Fibroblast of lung (primary cell): ENCODE results near the gene PAQR6. TPM values are rescaled to one million over a fixed set of nuclear protein-coding genes. Genes with fewer than 3 reads are reported as not detected.

Source experiments
- DNase-seq, 2 donors: peaks; one replicate each; pipeline versions ENCODE4 v3.0.0 to v3.0.0-alpha.2; 2010; ENCODE audit warnings: low read depth in 2 of 2
- H2AFZ ChIP-seq: 2 replicates; pipeline ENCODE4 v1.5.1; 2012; ENCODE audit warnings: low read length, control low read depth, inconsistent platforms
- H3K27ac ChIP-seq: 2 replicates; pipeline ENCODE4 v1.5.1; 2011; ENCODE audit warnings: low read length, control low read depth; ENCODE audit not compliant: insufficient read depth
- H3K27me3 ChIP-seq: 2 replicates; pipeline ENCODE4 v1.5.1; 2011; ENCODE audit warnings: mild to moderate bottlenecking, low read length; ENCODE audit not compliant: control insufficient read depth, insufficient read depth
- H3K36me3 ChIP-seq: 2 replicates; pipeline ENCODE4 v1.5.1; 2011; ENCODE audit warnings: low read length; ENCODE audit not compliant: control insufficient read depth, insufficient read depth
- H3K4me1 ChIP-seq: 2 replicates; pipeline ENCODE4 v1.5.1; 2011; ENCODE audit warnings: low read length; ENCODE audit not compliant: control insufficient read depth, insufficient read depth; ENCODE audit errors: extremely low read depth
- H3K4me2 ChIP-seq: 2 replicates; pipeline ENCODE4 v1.5.1; 2011; ENCODE audit warnings: low read length, control low read depth; ENCODE audit not compliant: insufficient read depth; ENCODE audit errors: extremely low read depth
- H3K4me3 ChIP-seq, 4 experiments: fragments of 200-600 bp in 1 of 4; sonication (generic) in 1 of 4; replicated peaks in 1 of 4; 2 replicates each; pipeline ENCODE4 v1.5.1; 2011 to 2016; ENCODE audit warnings: low read length in 4 of 4, low read depth in 3 of 4, mild to moderate bottlenecking in 3 of 4, control low read depth in 2 of 4, inconsistent platforms in 1 of 4, mixed read lengths in 1 of 4; ENCODE audit not compliant: insufficient read depth in 1 of 4; ENCODE audit errors: control extremely low read depth in 1 of 4
- H3K79me2 ChIP-seq: 2 replicates; pipeline ENCODE4 v1.5.1; 2012; ENCODE audit warnings: mild to moderate bottlenecking, low read length, inconsistent platforms; ENCODE audit not compliant: control insufficient read depth, insufficient read depth
- H3K9ac ChIP-seq: 2 replicates; pipeline ENCODE4 v1.5.1; 2011; ENCODE audit warnings: mild to moderate bottlenecking, low read length, control low read depth; ENCODE audit not compliant: insufficient read depth
- H3K9me3 ChIP-seq: 2 replicates; pipeline ENCODE4 v1.5.1; 2012; ENCODE audit warnings: low read depth, low read length; ENCODE audit not compliant: control insufficient read depth, insufficient read depth
- H4K20me1 ChIP-seq: 2 replicates; pipeline ENCODE4 v1.5.1; 2011; ENCODE audit warnings: low read length; ENCODE audit not compliant: control insufficient read depth, insufficient read depth; ENCODE audit errors: extremely low read depth
- EZH2 ChIP-seq: IDR thresholded peaks from 2 replicates; pipeline ENCODE4 v1.5.1; 2012; ENCODE audit warnings: low read length, control low read depth, mild to moderate bottlenecking; ENCODE audit errors: missing control alignments
- polyA plus RNA-seq, 2 donors: library from polyadenylated mRNA; depleted of rRNA in 1 of 2; stranded (reverse) in 1 of 2; unstranded in 1 of 2; fragments of >200 nt; gene quantifications; 2 replicates each; pipeline ENCODE4 v1.2.1, GENCODE V29; 2011 to 2012; ENCODE audit warnings: missing spikeins in 1 of 2
- total RNA-seq: library from RNA; depleted of rRNA; stranded (reverse); fragments of >200 nt; gene quantifications from 2 replicates; pipeline ENCODE4 v1.2.1, GENCODE V29; 2014
- TF ChIP-seq, protein P1 (sequence below), 2 donors: IDR thresholded peaks in 1 of 2; conservative IDR thresholded peaks in 1 of 2; 1 replicate in 1 of 2; 2 replicates in 1 of 2; pipeline ENCODE4 v1.5.1; 2011 to 2012; ENCODE audit warnings: low read length in 2 of 2, control low read depth in 1 of 2, inconsistent platforms in 1 of 2, low read depth in 1 of 2, mild to moderate bottlenecking in 1 of 2

PAQR6 gene
- total and polyA plus RNA-seq, 2 donors (not counting 1 experiment from before 2014, with no cell fraction given): 0.17 to 0.33 TPM

DNA sequence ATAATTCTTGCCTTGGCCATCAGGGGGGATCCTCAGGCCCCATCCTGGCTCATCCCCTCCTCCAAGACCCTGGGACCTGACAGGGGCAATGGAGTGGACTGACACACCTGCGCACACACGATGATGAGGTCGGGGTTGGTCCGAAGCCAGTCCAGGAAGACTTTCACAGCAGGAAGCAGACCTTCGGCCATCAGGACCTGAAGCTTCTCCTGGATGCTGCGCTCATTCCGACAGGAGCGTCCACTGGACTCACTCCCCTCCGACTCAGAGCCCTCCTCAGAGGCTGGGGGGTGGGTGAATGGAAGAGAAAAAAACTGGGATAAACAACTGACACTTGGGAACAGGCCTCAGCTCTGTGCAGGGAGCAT, 15.4 kb upstream of the PAQR6 start:
- H2AFZ ChIP-seq: no peak overlapping the region
- no peaks in the 10 kb centered on the region for H3K79me2 ChIP-seq
- peaks cover 11% of the 10 kb centered on the region for H3K4me1 ChIP-seq
- H3K4me2 ChIP-seq: no peak overlapping the region
- TF ChIP-seq, protein P1, sequence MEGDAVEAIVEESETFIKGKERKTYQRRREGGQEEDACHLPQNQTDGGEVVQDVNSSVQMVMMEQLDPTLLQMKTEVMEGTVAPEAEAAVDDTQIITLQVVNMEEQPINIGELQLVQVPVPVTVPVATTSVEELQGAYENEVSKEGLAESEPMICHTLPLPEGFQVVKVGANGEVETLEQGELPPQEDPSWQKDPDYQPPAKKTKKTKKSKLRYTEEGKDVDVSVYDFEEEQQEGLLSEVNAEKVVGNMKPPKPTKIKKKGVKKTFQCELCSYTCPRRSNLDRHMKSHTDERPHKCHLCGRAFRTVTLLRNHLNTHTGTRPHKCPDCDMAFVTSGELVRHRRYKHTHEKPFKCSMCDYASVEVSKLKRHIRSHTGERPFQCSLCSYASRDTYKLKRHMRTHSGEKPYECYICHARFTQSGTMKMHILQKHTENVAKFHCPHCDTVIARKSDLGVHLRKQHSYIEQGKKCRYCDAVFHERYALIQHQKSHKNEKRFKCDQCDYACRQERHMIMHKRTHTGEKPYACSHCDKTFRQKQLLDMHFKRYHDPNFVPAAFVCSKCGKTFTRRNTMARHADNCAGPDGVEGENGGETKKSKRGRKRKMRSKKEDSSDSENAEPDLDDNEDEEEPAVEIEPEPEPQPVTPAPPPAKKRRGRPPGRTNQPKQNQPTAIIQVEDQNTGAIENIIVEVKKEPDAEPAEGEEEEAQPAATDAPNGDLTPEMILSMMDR (conservative IDR thresholded peaks at IDR 0.05 in 1 of 2, IDR thresholded peaks at IDR 0.05 in 1 of 2; ENCODE audit: low read depth in 1 of 2, low read length in 2 of 2): no peak
- no peak for TF ChIP-seq EZH2
- H4K20me1 ChIP-seq: peaks cover 2% of the 10 kb centered on the region
- no peak overlapping the region for H3K9ac ChIP-seq
- H3K27me3 ChIP-seq: no peaks in the 10 kb centered on the region
- H3K9me3 ChIP-seq: no peaks in the 10 kb centered on the region
- H3K4me3 ChIP-seq: no peak overlapping the region
- no peak for DNase-seq
- H3K27ac ChIP-seq: peak overlapping the region; percentile 32
- peaks cover 50% of the 10 kb centered on the region for H3K36me3 ChIP-seq

DNA sequence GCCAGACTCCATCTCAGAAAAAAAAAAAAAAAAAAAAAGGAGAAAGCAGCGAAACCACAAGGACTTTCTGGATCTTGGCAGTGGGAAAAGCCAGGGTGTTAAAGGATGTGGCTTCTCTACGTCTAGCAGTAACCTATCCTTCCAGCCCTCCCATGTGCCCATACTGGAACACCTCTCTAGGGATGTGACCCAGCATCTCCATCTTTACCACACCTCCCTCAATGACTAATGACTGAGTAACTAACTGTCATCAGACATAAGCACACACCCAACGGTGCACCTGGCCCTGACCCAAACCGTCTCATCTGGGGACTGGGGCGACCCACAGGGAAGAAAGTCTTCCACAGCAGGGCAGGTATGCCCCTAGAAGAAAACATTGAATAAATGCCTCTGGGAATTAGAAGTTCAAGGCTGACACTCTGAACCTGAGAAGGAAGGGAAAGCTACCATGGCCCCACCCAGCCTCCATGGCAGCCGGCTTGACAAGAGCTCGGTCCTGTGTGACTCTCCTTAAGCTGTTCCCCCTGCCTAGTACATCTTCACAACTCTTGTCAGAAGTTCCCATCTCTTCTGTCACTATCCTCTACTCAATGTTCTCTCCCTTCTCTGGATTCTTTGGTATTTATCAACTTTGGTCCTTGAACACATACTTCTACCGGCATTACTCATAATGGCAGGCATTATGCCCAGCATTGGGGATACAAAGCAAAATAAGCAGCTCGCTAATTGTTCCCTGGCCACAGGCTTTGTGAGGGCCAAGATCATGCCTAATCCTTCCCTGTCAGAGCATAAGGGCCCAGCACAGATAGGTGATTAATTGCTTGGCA, 14.8 kb upstream of the PAQR6 start:
- peak overlapping the region; percentile 35 for H3K4me2 ChIP-seq
- H3K79me2 ChIP-seq: no peaks in the 10 kb centered on the region
- TF ChIP-seq EZH2: no peak
- TF ChIP-seq, protein P1 (conservative IDR thresholded peaks at IDR 0.05 in 1 of 2, IDR thresholded peaks at IDR 0.05 in 1 of 2; ENCODE audit: low read depth in 1 of 2, low read length in 2 of 2): no peak
- H3K27me3 ChIP-seq: no peaks in the 10 kb centered on the region
- H4K20me1 ChIP-seq: peaks cover 2% of the 10 kb centered on the region
- peak overlapping the region; percentile 69 for H3K27ac ChIP-seq
- H3K9ac ChIP-seq: no peak overlapping the region
- no peak overlapping the region for H2AFZ ChIP-seq
- no peak overlapping the region for H3K4me3 ChIP-seq
- peak; percentile 58 to 94 for DNase-seq
- peaks cover 11% of the 10 kb centered on the region for H3K4me1 ChIP-seq
- peaks cover 50% of the 10 kb centered on the region for H3K36me3 ChIP-seq
- H3K9me3 ChIP-seq: no peaks in the 10 kb centered on the region

DNA sequence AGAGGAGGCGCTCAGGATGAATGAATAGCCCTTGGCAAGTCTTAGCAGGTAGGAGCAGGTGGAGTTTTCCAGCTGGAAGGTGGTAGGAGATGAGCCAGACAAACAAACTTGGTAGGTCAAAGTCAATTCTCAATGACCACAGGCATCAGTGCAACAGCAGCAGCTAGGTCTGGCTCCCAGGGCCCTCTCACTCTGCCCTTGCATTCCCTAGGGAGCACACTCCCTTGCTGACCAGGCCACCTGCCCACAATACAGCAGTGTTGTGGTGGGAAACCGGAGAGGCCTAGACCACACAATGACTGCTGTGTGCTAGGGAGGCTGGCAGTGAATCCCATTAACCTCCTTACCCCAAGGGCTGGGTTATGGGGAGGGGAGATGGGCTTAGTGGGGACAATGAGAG, 13.0 kb upstream of the PAQR6 start:
- Histone ChIP-seq H2AFZ (no peak overlapping the region), H3K4me1 (peaks cover 11% of the 10 kb centered on the region), H3K79me2 (no peaks in the 10 kb centered on the region), H4K20me1 (peaks cover 2% of the 10 kb centered on the region), H3K4me3 (no peak overlapping the region), H3K9ac (no peak overlapping the region), H3K36me3 (peaks cover 41% of the 10 kb centered on the region), H3K27ac (no peak overlapping the region), H3K4me2 (no peak overlapping the region), H3K9me3 (no peaks in the 10 kb centered on the region), H3K27me3 (no peaks in the 10 kb centered on the region)
- TF ChIP-seq, protein P1 (conservative IDR thresholded peaks at IDR 0.05 in 1 of 2, IDR thresholded peaks at IDR 0.05 in 1 of 2; ENCODE audit: low read depth in 1 of 2, low read length in 2 of 2): no peak
- no peak for TF ChIP-seq EZH2
- no peak for DNase-seq
